ENCODE results near the gene FCF1. TPM values are rescaled to one million over a fixed set of nuclear protein-coding genes. Genes with fewer than 3 reads are reported as not detected.

Gene FCF1
- total and polyA plus RNA-seq, 2 experiments from 2014 or later, result 24.3 to 39.2 TPM

DNA sequence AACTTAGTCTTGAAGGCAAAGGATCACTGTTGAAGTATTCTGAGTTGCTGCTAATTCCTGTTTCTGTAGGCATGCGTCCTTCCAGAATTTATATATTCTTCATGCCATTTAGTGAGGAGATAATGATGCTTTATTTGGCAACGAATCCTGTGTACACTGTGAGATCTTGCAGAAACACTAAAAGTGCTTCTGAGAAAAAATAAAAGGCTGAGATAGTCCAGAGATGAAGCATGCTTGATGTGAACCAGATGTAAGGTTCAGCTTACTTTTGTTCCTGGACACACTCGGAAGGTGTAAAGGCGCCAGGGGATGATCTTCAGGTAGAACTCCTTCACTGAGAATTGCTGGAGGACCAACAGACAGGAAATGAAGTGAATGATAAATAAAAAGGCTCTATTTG lies 39.2 kb upstream of the FCF1 start:
- no peaks in the 10 kb centered on the region for H3K9me2 ChIP-seq (ENCODE audit: insufficient read depth)
- peaks cover 30% of the 10 kb centered on the region for H3F3A ChIP-seq (ENCODE audit: insufficient read depth)
- no peaks in the 10 kb centered on the region for H3K27me3 ChIP-seq (replicated peaks; ENCODE audit: insufficient read depth)
- no peaks in the 10 kb centered on the region for H3K9me3 ChIP-seq (ENCODE audit: low read depth)
- in situ Hi-C loops (cut with MboI), result no loop called here
- H3K4me3 ChIP-seq, result no peak overlapping the region
- DNase-seq, result no peak
- WGBS, 2 experiments (ENCODE audit: low coverage in 1 of 2, low lambda C conversion rate in 2 of 2, missing lambda C conversion rate in 2 of 2), result 81 to 85% methylated on average over 4 of the region's 4 CpGs
- no peaks in the 10 kb centered on the region for H4K20me1 ChIP-seq (ENCODE audit: insufficient read depth)
- no peak overlapping the region for H3K9ac ChIP-seq
- H3K36me3 ChIP-seq (ENCODE audit: low read depth), result peaks cover 46% of the 10 kb centered on the region
- no peak overlapping the region for H3K27ac ChIP-seq
- no peak for TF ChIP-seq EZH2phosphoT487 (IDR thresholded peaks at IDR 0.05; ENCODE audit: insufficient read depth, low read depth)
- TF ChIP-seq EZH2 (IDR thresholded peaks at IDR 0.05; ENCODE audit: insufficient read depth, poor library complexity, severe bottlenecking), result no peak
- H3K4me1 ChIP-seq (ENCODE audit: insufficient read depth), result peaks cover 20% of the 10 kb centered on the region
- H2AFZ ChIP-seq, result no peak overlapping the region
- no peak overlapping the region for H3K4me2 ChIP-seq (ENCODE audit: unreplicated experiment)
- no peaks in the 10 kb centered on the region for H3K79me2 ChIP-seq (ENCODE audit: insufficient read depth)

DNA sequence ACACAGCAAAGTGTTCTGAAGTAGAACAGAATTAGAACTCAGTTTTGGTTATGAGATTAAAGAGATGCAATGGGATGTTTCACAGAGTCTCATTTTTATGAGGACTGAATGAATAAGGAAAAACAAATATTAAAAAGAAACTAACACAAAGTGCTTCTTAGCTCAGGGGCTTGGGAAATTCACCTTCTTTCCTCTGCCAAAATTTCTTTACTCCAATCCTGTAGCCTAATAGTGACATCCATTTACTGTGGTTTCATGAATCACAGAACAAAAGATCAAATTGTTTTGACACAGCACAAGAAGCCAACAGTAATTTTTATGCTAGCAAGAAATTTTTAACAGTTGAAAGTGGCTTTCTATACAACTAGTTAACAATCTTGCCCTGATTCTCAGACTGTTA lies 37.7 kb upstream of the FCF1 start:
- no peaks in the 10 kb centered on the region for H4K20me1 ChIP-seq (ENCODE audit: insufficient read depth)
- H3K36me3 ChIP-seq (ENCODE audit: low read depth), result peaks cover 33% of the 10 kb centered on the region
- no peaks in the 10 kb centered on the region for H3K9me2 ChIP-seq (ENCODE audit: insufficient read depth)
- H3K4me2 ChIP-seq (ENCODE audit: unreplicated experiment), result no peak overlapping the region
- H2AFZ ChIP-seq, result no peak overlapping the region
- 0 out of 2 replicates have a peak, but pooled peaks cover 6% of the 10 kb centered on the region for H3K79me2 ChIP-seq (ENCODE audit: insufficient read depth)
- DNase-seq, result no peak
- no peaks in the 10 kb centered on the region for H3K27me3 ChIP-seq (replicated peaks; ENCODE audit: insufficient read depth)
- in situ Hi-C loops (cut with MboI), result no loop called here
- TF ChIP-seq EZH2phosphoT487 (IDR thresholded peaks at IDR 0.05; ENCODE audit: insufficient read depth, low read depth) (no peak), EZH2 (IDR thresholded peaks at IDR 0.05; ENCODE audit: insufficient read depth, poor library complexity, severe bottlenecking) (no peak)
- no peak overlapping the region for H3K4me3 ChIP-seq
- H3F3A ChIP-seq (ENCODE audit: insufficient read depth), result peaks cover 30% of the 10 kb centered on the region
- H3K9me3 ChIP-seq (ENCODE audit: low read depth), result no peaks in the 10 kb centered on the region
- no peak overlapping the region for H3K27ac ChIP-seq
- no peak overlapping the region for H3K9ac ChIP-seq
- peaks cover 19% of the 10 kb centered on the region for H3K4me1 ChIP-seq (ENCODE audit: insufficient read depth)

DNA sequence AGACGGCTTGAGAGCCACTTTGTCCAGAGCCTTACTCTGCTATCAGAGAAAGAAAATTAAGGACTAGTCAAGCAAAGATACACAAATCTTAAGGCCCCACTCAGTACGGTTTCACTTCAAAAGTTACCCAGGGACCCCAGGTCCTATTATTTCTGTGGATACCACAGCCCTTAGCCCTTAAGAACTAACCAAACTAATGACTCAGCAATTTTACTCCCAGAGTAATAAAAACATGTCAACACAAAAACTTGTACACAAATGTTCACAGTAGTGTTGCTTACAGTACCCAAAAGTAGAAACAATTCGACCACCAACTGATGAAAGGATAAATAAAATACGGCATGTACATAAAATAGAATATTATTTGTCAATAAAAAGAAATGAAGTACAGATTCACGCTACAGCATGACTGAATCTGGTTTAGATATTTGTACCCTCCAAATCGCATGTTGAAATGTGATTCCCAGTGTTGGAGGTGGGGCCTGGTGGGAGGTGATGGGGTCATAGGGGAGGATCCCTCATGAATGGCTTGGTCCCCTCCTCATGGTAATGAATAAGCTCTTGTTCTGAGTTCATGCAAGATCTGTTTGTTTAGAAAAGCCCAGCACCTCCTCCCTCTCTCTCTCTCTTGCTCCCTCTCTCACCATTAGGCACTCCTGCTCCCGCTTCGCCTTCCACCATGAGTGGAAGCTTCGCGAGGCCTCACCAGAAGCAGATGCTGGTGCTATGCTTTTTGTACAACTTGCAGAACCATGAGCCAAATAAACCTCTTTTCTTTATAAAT lies 30.6 kb upstream of the FCF1 start:
- Histone ChIP-seq H3K9me3 (ENCODE audit: low read depth) (no peaks in the 10 kb centered on the region), H3K9ac (no peak overlapping the region), H3F3A (ENCODE audit: insufficient read depth) (no peaks in the 10 kb centered on the region), H3K36me3 (ENCODE audit: low read depth) (peaks cover 29% of the 10 kb centered on the region; the same call in 1 of the 2 replicates), H3K27me3 (replicated peaks; ENCODE audit: insufficient read depth) (no peaks in the 10 kb centered on the region), H3K27ac (no peak overlapping the region), H3K4me2 (ENCODE audit: unreplicated experiment) (no peak overlapping the region), H2AFZ (no peak overlapping the region), H3K9me2 (ENCODE audit: insufficient read depth) (no peaks in the 10 kb centered on the region), H3K4me3 (no peak overlapping the region), H4K20me1 (ENCODE audit: insufficient read depth) (no peaks in the 10 kb centered on the region), H3K4me1 (ENCODE audit: insufficient read depth) (no peaks in the 10 kb centered on the region), H3K79me2 (ENCODE audit: insufficient read depth) (peaks cover 16% of the 10 kb centered on the region; the same call in 1 of the 2 replicates)
- DNase-seq, result no peak
- WGBS, 2 experiments (ENCODE audit: low coverage in 1 of 2, low lambda C conversion rate in 2 of 2, missing lambda C conversion rate in 2 of 2), result 79 to 84% methylated on average over 10 of the region's 10 CpGs
- in situ Hi-C loops (cut with MboI), result no loop called here
- TF ChIP-seq EZH2phosphoT487 (IDR thresholded peaks at IDR 0.05; ENCODE audit: insufficient read depth, low read depth), result no peak

DNA sequence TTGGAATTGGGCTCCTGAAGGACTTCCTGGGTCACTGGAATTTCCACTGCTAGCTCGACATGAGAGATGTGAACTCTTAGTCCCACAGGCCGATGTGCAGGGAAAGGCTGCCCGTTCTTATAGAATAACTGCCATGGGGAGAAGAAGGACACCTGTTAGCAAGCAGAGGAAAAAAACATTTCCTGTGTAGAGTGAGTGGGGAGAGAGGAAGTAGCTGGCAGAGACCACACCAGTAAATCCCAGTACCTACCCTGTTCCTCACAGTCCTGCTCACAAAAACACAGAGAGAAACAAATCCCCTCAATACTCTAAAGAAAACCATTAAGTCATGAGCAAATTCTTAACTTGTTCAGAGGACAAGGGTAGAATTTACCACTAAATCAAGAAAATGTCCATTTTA lies 29.5 kb upstream of the FCF1 start:
- 97 to 98% methylated on average over 3 of the region's 3 CpGs for WGBS, 2 experiments (ENCODE audit: low coverage in 1 of 2, low lambda C conversion rate in 2 of 2, missing lambda C conversion rate in 2 of 2)
- TF ChIP-seq EZH2phosphoT487 (IDR thresholded peaks at IDR 0.05; ENCODE audit: insufficient read depth, low read depth) (no peak), EZH2 (IDR thresholded peaks at IDR 0.05; ENCODE audit: insufficient read depth, poor library complexity, severe bottlenecking) (no peak)
- Histone ChIP-seq H3K9me3 (ENCODE audit: low read depth) (no peaks in the 10 kb centered on the region), H2AFZ (no peak overlapping the region), H3K27me3 (replicated peaks; ENCODE audit: insufficient read depth) (no peaks in the 10 kb centered on the region), H3K4me1 (ENCODE audit: insufficient read depth) (no peaks in the 10 kb centered on the region), H3K4me3 (no peak overlapping the region), H3F3A (ENCODE audit: insufficient read depth) (no peaks in the 10 kb centered on the region), H4K20me1 (ENCODE audit: insufficient read depth) (no peaks in the 10 kb centered on the region), H3K9me2 (ENCODE audit: insufficient read depth) (no peaks in the 10 kb centered on the region), H3K27ac (no peak overlapping the region), H3K79me2 (ENCODE audit: insufficient read depth) (peaks cover 16% of the 10 kb centered on the region; the same call in 1 of the 2 replicates), H3K36me3 (ENCODE audit: low read depth) (peaks cover 29% of the 10 kb centered on the region; the same call in 1 of the 2 replicates), H3K4me2 (ENCODE audit: unreplicated experiment) (no peak overlapping the region), H3K9ac (no peak overlapping the region)
- in situ Hi-C loops (cut with MboI), result no loop called here
- no peak for DNase-seq
